K562 (cell line): ENCODE results near the gene ARHGEF10L. TPM values are rescaled to one million over a fixed set of nuclear protein-coding genes. Genes with fewer than 3 reads are reported as not detected.

Experiments used
- ATAC-seq: fragments of 200-7000 bp; cut with Tn5 transposase; 3 replicates; pipeline ENCODE4 v1.9.1; 2020; ENCODE audit warnings: moderate library complexity
- BruUV-seq: library from RNA; stranded (reverse); fragments of 400-500 nt; replicated peaks from 2 replicates; lab custom pipeline; 2021; lab: Mats Ljungman, UMichigan
- CTCF ChIA-PET: fragments of 300-600 bp; formaldehyde crosslinking; extraction: SDS; loops from one replicate; lab custom pipeline; 2021; ENCODE audit warnings: low intra/inter-chr PET ratio; lab: Yijun Ruan, JAX
- POLR2A ChIA-PET: fragments of 300-600, 350-650 bp; sonication (Branson Sonifier 250); formaldehyde crosslinking; extraction: SDS; loops from one replicate; lab custom pipeline; 2021; ENCODE audit warnings: antibody characterized with exemption, inconsistent platforms; lab: Yijun Ruan, JAX
- DNase-seq, 4 experiments: peaks; one replicate each; pipeline versions ENCODE4 v3.0.0 to v3.0.0-alpha.2; 2011 to 2018; ENCODE audit warnings: low spot score in 3 of 4, mixed read lengths in 3 of 4; ENCODE audit errors: extremely low read depth in 1 of 4
- FAIRE-seq: peaks from 2 replicates; lab custom pipeline; 2011; peaks lifted over from hg19 to GRCh38; lab: Jason Lieb, UNC
- H2AFZ ChIP-seq: 2 replicates; pipeline ENCODE4 v1.6.0; 2011; ENCODE audit warnings: low read depth, low read length, control low read depth, inconsistent platforms
- H3K27ac ChIP-seq: fragments of 200-600 bp; 3 replicates; pipeline ENCODE4 v1.8.0; 2011; ENCODE audit warnings: low read depth, mild to moderate bottlenecking, control low read depth, inconsistent platforms, low read length, moderate library complexity, mixed read lengths; ENCODE audit errors: extremely low read depth
- H3K27me3 ChIP-seq, 2 experiments: fragments of 300-600 bp in 1 of 2; 2 replicates in 1 of 2; 3 replicates in 1 of 2; pipeline versions ENCODE4 v1.6.0 to v1.8.0; 2011; ENCODE audit warnings: inconsistent platforms in 2 of 2, low read length in 2 of 2, mild to moderate bottlenecking in 1 of 2, mixed read lengths in 1 of 2, moderate library complexity in 1 of 2; ENCODE audit not compliant: control insufficient read depth in 2 of 2, insufficient read depth in 2 of 2
- H3K36me3 ChIP-seq: fragments of 300-600 bp; 3 replicates; pipeline ENCODE4 v1.8.0; 2011; ENCODE audit warnings: mild to moderate bottlenecking, low read length, inconsistent platforms; ENCODE audit not compliant: control insufficient read depth, insufficient read depth
- H3K4me1 ChIP-seq, 2 experiments: fragments of 200-600 bp in 1 of 2; replicated peaks in 1 of 2; 2 replicates in 1 of 2; 3 replicates in 1 of 2; pipeline versions ENCODE4 v1.5.1 to v1.8.0; 2011; ENCODE audit warnings: inconsistent platforms in 2 of 2, low read length in 2 of 2, mild to moderate bottlenecking in 1 of 2, mixed read lengths in 1 of 2, moderate library complexity in 1 of 2; ENCODE audit not compliant: control insufficient read depth in 2 of 2, insufficient read depth in 2 of 2
- H3K4me2 ChIP-seq: 2 replicates; pipeline ENCODE4 v1.6.1; 2011; ENCODE audit warnings: low read length, control low read depth, inconsistent platforms, mixed read lengths; ENCODE audit not compliant: insufficient read depth
- H3K4me3 ChIP-seq: fragments of 200-600 bp; sonication (generic), shearing (Covaris generic); 2 replicates; pipeline ENCODE4 v1.5.1; 2016; ENCODE audit warnings: control low read depth, inconsistent platforms
- H3K79me2 ChIP-seq: fragments of 200-600 bp; 3 replicates; pipeline ENCODE4 v1.8.0; 2011; ENCODE audit warnings: low read length, inconsistent platforms; ENCODE audit not compliant: control insufficient read depth, insufficient read depth
- H3K9ac ChIP-seq, 2 experiments: 2 replicates each; pipeline versions ENCODE4 v1.6.0 to v1.6.1; 2011; ENCODE audit warnings: low read depth in 2 of 2, low read length in 2 of 2, control low read depth in 1 of 2, inconsistent platforms in 1 of 2, mild to moderate bottlenecking in 1 of 2, mixed read lengths in 1 of 2; ENCODE audit not compliant: insufficient read depth in 1 of 2
- H3K9me1 ChIP-seq: one replicate; pipeline ENCODE4 v1.6.0; 2011; ENCODE audit warnings: inconsistent platforms, mild to moderate bottlenecking, low read length, moderate library complexity; ENCODE audit not compliant: control insufficient read depth, insufficient read depth
- H3K9me3 ChIP-seq: replicated peaks from 2 replicates; pipeline ENCODE4 v1.5.1; 2011; ENCODE audit warnings: low read depth, low read length, inconsistent platforms; ENCODE audit not compliant: control insufficient read depth, insufficient read depth
- H4K20me1 ChIP-seq: replicated peaks from 2 replicates; pipeline ENCODE4 v1.6.1; 2011; ENCODE audit warnings: low read length, inconsistent platforms, mixed read lengths; ENCODE audit not compliant: control insufficient read depth, insufficient read depth
- BHLHE40 ChIP-seq: IDR thresholded peaks from 2 replicates; pipeline ENCODE4 v1.6.1; 2011; ENCODE audit warnings: low read length, improper control_type of control experiment
- FOSL1 ChIP-seq: fragments of 200-800 bp; sonication (Bioruptor generic); conservative IDR thresholded peaks from 2 replicates; pipeline ENCODE4 v1.6.1; 2016; ENCODE audit warnings: missing genetic modification characterization, missing compliant biosample characterization
- RAD51 ChIP-seq: fragments of 450-650 bp; IDR thresholded peaks from 2 replicates; pipeline ENCODE4 v1.7.1; 2016; ENCODE audit warnings: low read depth, mild to moderate bottlenecking, borderline replicate concordance
- RREB1 ChIP-seq: fragments of 250-450 bp; sonication (Bioruptor Pico); IDR thresholded peaks from 2 replicates; pipeline ENCODE4 v1.4.0; 2020
- TFE3 ChIP-seq: fragments of 450-650 bp; formaldehyde crosslinking; IDR thresholded peaks from 2 replicates; pipeline ENCODE4 v1.4.0; 2020; ENCODE audit warnings: mild to moderate bottlenecking, mixed read lengths
- USF1 ChIP-seq: sonication (generic); formaldehyde crosslinking; IDR thresholded peaks from 2 replicates; pipeline ENCODE4 v1.9.0; 2022; ENCODE audit warnings: mild to moderate bottlenecking, missing genetic modification reagents
- USF2 ChIP-seq: sonication (generic); formaldehyde crosslinking; IDR thresholded peaks from 2 replicates; pipeline ENCODE4 v1.5.0; 2020; ENCODE audit warnings: missing genetic modification reagents
- ZNF280A ChIP-seq: fragments of 450-650 bp; IDR thresholded peaks from 2 replicates; pipeline ENCODE4 v1.6.1; 2018; ENCODE audit warnings: mild to moderate bottlenecking, low read depth; ENCODE audit not compliant: partially characterized antibody
- WGBS: fragments of 100-300 bp; shearing (Covaris generic); methylation state at CpG from one replicate; pipeline ENCODE4 v1.1.6; 2016; ENCODE audit warnings: low coverage, mixed read lengths; ENCODE audit not compliant: insufficient coverage; ENCODE audit errors: missing lambda C conversion rate; 5-methylcytosine and 5-hydroxymethylcytosine counted together
- in situ Hi-C: fragments of 300-500 bp; cut with MboI; formaldehyde crosslinking; loops from 4 replicates; pipeline ENCODE4 v1.15.0; 2018; ENCODE audit warnings: inconsistent platforms, mixed read lengths
- intact Hi-C: fragments of 100-400 bp; cut with micrococcal nuclease; formaldehyde crosslinking; loops from 2 replicates; pipeline ENCODE4 v1.14.2; 2022
- polyA plus RNA-seq, 8 experiments: library from polyadenylated mRNA; depleted of rRNA in 4 of 8; stranded (reverse) in 5 of 8; unstranded in 3 of 8; fragments of >200 nt; fragmentation: Nextera tagmentation in 2 of 8; fragmentation: Illumina TruSeq in 1 of 8; extraction: Ambion mirVana in 2 of 8; extraction: Trizol in 1 of 8; gene quantifications; 2 replicates each; pipeline versions ENCODE4 v1.2.1 to v1.2.3, GENCODE V29; 2011 to 2014; ENCODE audit warnings: inconsistent platforms in 1 of 8, missing spikeins in 1 of 8
- total RNA-seq, 7 experiments: library from RNA; depleted of rRNA in 6 of 7; stranded (reverse); fragments of >200 nt in 6 of 7; fragmentation: Illumina TruSeq in 2 of 7; extraction: Trizol in 2 of 7; gene quantifications; 2 replicates each; pipeline versions ENCODE4 v1.2.1 to v1.2.3, GENCODE V29; 2011 to 2021; ENCODE audit warnings: low replicate concordance in 1 of 7

Gene ARHGEF10L
- total and polyA plus RNA-seq, 9 of the 15 experiments (the other 6 are each of a cell fraction or from before 2014, with no cell fraction given): 0.09 to 0.13 TPM; not detected in 7

GRCh38 chr1:17630986-17631385 is 91.5 kb downstream of the ARHGEF10L start (continued):
- TF ChIP-seq RREB1 (CRISPR knock-in tag): no peak

- Histone ChIP-seq H3K9me1 (peaks cover 3% of the 10 kb centered on the region), H3K9ac (no peak overlapping the region), H3K79me2 (no peaks in the 10 kb centered on the region), H3K27ac (no peak overlapping the region), H2AFZ (no peak overlapping the region), H3K27me3 (peaks cover 12 to 63% of the 10 kb centered on the region in 2 experiments; a peak in 4 of 5 replicates), H3K4me1 (no peaks in the 10 kb centered on the region; a peak in 2 of 5 replicates), H3K4me3 (no peak overlapping the region), H3K9me3 (no peaks in the 10 kb centered on the region), H3K36me3 (no peaks in the 10 kb centered on the region), H3K4me2 (no peak overlapping the region), H4K20me1 (peaks cover 22% of the 10 kb centered on the region)
- 0% methylated on average over 8 of the region's 8 CpGs for WGBS
- no peak for FAIRE-seq
- ATAC-seq: no peak
- intact Hi-C loops (no loop called here), in situ Hi-C loops (no loop called here)
- CTCF ChIA-PET: no interaction called here
- POLR2A ChIA-PET: no interaction called here
- DNase-seq: no peak
- no TSS peak for BruUV-seq
- TF ChIP-seq FOSL1 (tag) (no peak), ZNF280A (no peak), BHLHE40 (peak; percentile 60), RAD51 (peak; percentile 76), TFE3 (peak; percentile 60), USF1 (CRISPR knock-in tag) (peak; percentile 83), USF2 (CRISPR knock-in tag) (peak; percentile 25; the same call in 1 of the 2 replicates)
These were observed 91.9 kb downstream of the ARHGEF10L start for GRCh38 chr1:17631410-17631809.
